Astrocyte (in vitro differentiated cells and primary cell): ENCODE measurements around the gene GCK. TPM values are rescaled to one million over a fixed set of nuclear protein-coding genes. Genes with fewer than 3 reads are reported as not detected.

Experiments
- DNase-seq: peaks from one replicate; pipeline ENCODE4 v3.0.0-alpha.2; 2010; ENCODE audit warnings: low read depth
- FAIRE-seq: peaks from 2 replicates; lab custom pipeline; 2011; peaks lifted over from hg19 to GRCh38; lab: Jason Lieb, UNC
- H2AFZ ChIP-seq: 2 replicates; pipeline ENCODE4 v1.6.0; 2012; ENCODE audit warnings: low read depth, low read length, inconsistent platforms
- H3K27ac ChIP-seq: 2 replicates; pipeline ENCODE4 v1.5.1; 2011; ENCODE audit warnings: low read depth, low read length, inconsistent platforms
- H3K27me3 ChIP-seq: 2 replicates; pipeline ENCODE4 v1.6.0; 2011; ENCODE audit warnings: low read length, inconsistent platforms; ENCODE audit not compliant: insufficient read depth
- H3K36me3 ChIP-seq: 2 replicates; pipeline ENCODE4 v1.5.1; 2011; ENCODE audit warnings: low read length, inconsistent platforms; ENCODE audit not compliant: insufficient read depth
- H3K4me1 ChIP-seq: 2 replicates; pipeline ENCODE4 v1.5.1; 2011; ENCODE audit warnings: low read length, inconsistent platforms; ENCODE audit not compliant: insufficient read depth
- H3K4me2 ChIP-seq: 2 replicates; pipeline ENCODE4 v1.6.0; 2012; ENCODE audit warnings: low read length, inconsistent platforms
- H3K4me3 ChIP-seq: 2 replicates; pipeline ENCODE4 v1.5.1; 2011; ENCODE audit warnings: low read depth, mild to moderate bottlenecking, low read length, inconsistent platforms; ENCODE audit not compliant: insufficient read depth
- H3K79me2 ChIP-seq: 2 replicates; pipeline ENCODE4 v1.6.0; 2012; ENCODE audit warnings: mild to moderate bottlenecking, low read length, inconsistent platforms; ENCODE audit not compliant: insufficient read depth
- H3K9ac ChIP-seq: 2 replicates; pipeline ENCODE4 v1.6.0; 2012; ENCODE audit warnings: mild to moderate bottlenecking, low read length, inconsistent platforms
- H3K9me3 ChIP-seq: 2 replicates; pipeline ENCODE4 v1.5.1; 2012; ENCODE audit warnings: low read depth, mild to moderate bottlenecking, low read length, inconsistent platforms; ENCODE audit not compliant: insufficient read depth
- H4K20me1 ChIP-seq: 2 replicates; pipeline ENCODE4 v1.6.0; 2012; ENCODE audit warnings: low read length, inconsistent platforms; ENCODE audit not compliant: insufficient read depth
- H3K27ac Mint-ChIP-seq: one replicate; pipeline ENCODE4 v1.8.0; 2021; ENCODE audit warnings: mild to moderate bottlenecking, mixed read lengths; ENCODE audit not compliant: unreplicated experiment
- H3K27me3 Mint-ChIP-seq: one replicate; pipeline ENCODE4 v1.8.0; 2021; ENCODE audit warnings: low read depth, mixed read lengths; ENCODE audit not compliant: unreplicated experiment
- H3K36me3 Mint-ChIP-seq: one replicate; pipeline ENCODE4 v1.8.0; 2021; ENCODE audit warnings: low read depth, mixed read lengths; ENCODE audit not compliant: unreplicated experiment
- H3K4me1 Mint-ChIP-seq: one replicate; pipeline ENCODE4 v1.8.0; 2021; ENCODE audit warnings: low read depth, mixed read lengths; ENCODE audit not compliant: unreplicated experiment
- H3K4me3 Mint-ChIP-seq: one replicate; pipeline ENCODE4 v1.8.0; 2021; ENCODE audit warnings: mild to moderate bottlenecking, moderate library complexity, mixed read lengths; ENCODE audit not compliant: unreplicated experiment
- H3K9me3 Mint-ChIP-seq: one replicate; pipeline ENCODE4 v1.8.0; 2021; ENCODE audit warnings: mild to moderate bottlenecking, mixed read lengths; ENCODE audit not compliant: unreplicated experiment
- EZH2 ChIP-seq: IDR thresholded peaks from 2 replicates; pipeline ENCODE4 v1.6.1; 2012; ENCODE audit warnings: mild to moderate bottlenecking, low read length, inconsistent platforms; ENCODE audit not compliant: insufficient read depth
- total RNA-seq: library from RNA; stranded (reverse); gene quantifications from 2 replicates; pipeline ENCODE4 v1.2.1, GENCODE V29; 2021
- TF ChIP-seq, protein P1 (sequence below): IDR thresholded peaks from 2 replicates; pipeline ENCODE4 v1.5.1; 2011; ENCODE audit warnings: low read depth, mild to moderate bottlenecking, inconsistent platforms, low read length, moderate library complexity; ENCODE audit not compliant: insufficient read depth

Gene GCK
- total RNA-seq, 1 donor from 2014 or later, result not detected

GRCh38 chr7:44236333-44236728, 47.1 kb upstream of the GCK start:
- H4K20me1 ChIP-seq, result no peaks in the 10 kb centered on the region
- no peak overlapping the region for H3K9ac ChIP-seq
- H3K9me3 Mint-ChIP-seq, result no peaks in the 10 kb centered on the region
- no peak overlapping the region for H3K27ac ChIP-seq
- H3K36me3 Mint-ChIP-seq, result no peaks in the 10 kb centered on the region
- no peaks in the 10 kb centered on the region for H3K4me1 Mint-ChIP-seq
- H3K9me3 ChIP-seq, result no peaks in the 10 kb centered on the region
- no peaks in the 10 kb centered on the region for H3K4me1 ChIP-seq
- DNase-seq (no peak), FAIRE-seq (no peak)
- no peak overlapping the region for H3K4me2 ChIP-seq
- H3K27me3 Mint-ChIP-seq, result peaks cover 28% of the 10 kb centered on the region
- H3K79me2 ChIP-seq, result no peaks in the 10 kb centered on the region
- no peak overlapping the region for H3K4me3 Mint-ChIP-seq
- H2AFZ ChIP-seq, result no peak overlapping the region
- TF ChIP-seq, protein P1, sequence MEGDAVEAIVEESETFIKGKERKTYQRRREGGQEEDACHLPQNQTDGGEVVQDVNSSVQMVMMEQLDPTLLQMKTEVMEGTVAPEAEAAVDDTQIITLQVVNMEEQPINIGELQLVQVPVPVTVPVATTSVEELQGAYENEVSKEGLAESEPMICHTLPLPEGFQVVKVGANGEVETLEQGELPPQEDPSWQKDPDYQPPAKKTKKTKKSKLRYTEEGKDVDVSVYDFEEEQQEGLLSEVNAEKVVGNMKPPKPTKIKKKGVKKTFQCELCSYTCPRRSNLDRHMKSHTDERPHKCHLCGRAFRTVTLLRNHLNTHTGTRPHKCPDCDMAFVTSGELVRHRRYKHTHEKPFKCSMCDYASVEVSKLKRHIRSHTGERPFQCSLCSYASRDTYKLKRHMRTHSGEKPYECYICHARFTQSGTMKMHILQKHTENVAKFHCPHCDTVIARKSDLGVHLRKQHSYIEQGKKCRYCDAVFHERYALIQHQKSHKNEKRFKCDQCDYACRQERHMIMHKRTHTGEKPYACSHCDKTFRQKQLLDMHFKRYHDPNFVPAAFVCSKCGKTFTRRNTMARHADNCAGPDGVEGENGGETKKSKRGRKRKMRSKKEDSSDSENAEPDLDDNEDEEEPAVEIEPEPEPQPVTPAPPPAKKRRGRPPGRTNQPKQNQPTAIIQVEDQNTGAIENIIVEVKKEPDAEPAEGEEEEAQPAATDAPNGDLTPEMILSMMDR, result no peak
- H3K4me3 ChIP-seq, result no peak overlapping the region
- H3K36me3 ChIP-seq, result no peaks in the 10 kb centered on the region
- H3K27me3 ChIP-seq, result no peaks in the 10 kb centered on the region
- no peak overlapping the region for H3K27ac Mint-ChIP-seq

- no peak overlapping the region for H3K4me3 Mint-ChIP-seq
- H4K20me1 ChIP-seq, result no peaks in the 10 kb centered on the region
- H3K27me3 Mint-ChIP-seq, result peaks cover 26% of the 10 kb centered on the region
- no peaks in the 10 kb centered on the region for H3K27me3 ChIP-seq
- TF ChIP-seq, protein P1, result no peak
- no peak for TF ChIP-seq EZH2
- H3K4me1 Mint-ChIP-seq, result no peaks in the 10 kb centered on the region
- FAIRE-seq (no peak), DNase-seq (no peak)
- H3K36me3 ChIP-seq, result no peaks in the 10 kb centered on the region
- H3K79me2 ChIP-seq, result no peaks in the 10 kb centered on the region
- no peaks in the 10 kb centered on the region for H3K9me3 Mint-ChIP-seq
- H3K4me2 ChIP-seq, result no peak overlapping the region
- H2AFZ ChIP-seq, result no peak overlapping the region
- H3K36me3 Mint-ChIP-seq, result no peaks in the 10 kb centered on the region
- H3K4me3 ChIP-seq, result no peak overlapping the region
- H3K27ac Mint-ChIP-seq, result no peak overlapping the region
- no peak overlapping the region for H3K27ac ChIP-seq
- H3K4me1 ChIP-seq, result no peaks in the 10 kb centered on the region
- H3K9me3 ChIP-seq, result no peaks in the 10 kb centered on the region
- H3K9ac ChIP-seq, result no peak overlapping the region
Observed at GRCh38 chr7:44235582-44236332, 46.5 kb upstream of the GCK start.

GRCh38 chr7:44235066-44235465, 45.8 kb upstream of the GCK start:
- Mint-ChIP-seq H3K27ac (no peak overlapping the region), H3K4me1 (no peaks in the 10 kb centered on the region)
- no peak for FAIRE-seq

More at GRCh38 chr7:44235066-44235465, 45.8 kb upstream of the GCK start:
- Histone ChIP-seq H2AFZ (no peak overlapping the region), H3K79me2 (no peaks in the 10 kb centered on the region), H3K27ac (no peak overlapping the region), H3K9me3 (no peaks in the 10 kb centered on the region), H3K4me3 (no peak overlapping the region), H4K20me1 (no peaks in the 10 kb centered on the region), H3K9ac (no peak overlapping the region), H3K4me1 (no peaks in the 10 kb centered on the region), H3K4me2 (no peak overlapping the region), H3K36me3 (no peaks in the 10 kb centered on the region), H3K27me3 (no peaks in the 10 kb centered on the region)
- Mint-ChIP-seq H3K27me3 (peaks cover 26% of the 10 kb centered on the region), H3K9me3 (no peaks in the 10 kb centered on the region), H3K36me3 (no peaks in the 10 kb centered on the region), H3K4me3 (no peak overlapping the region)
- TF ChIP-seq, protein P1, result no peak
- TF ChIP-seq EZH2, result no peak
- no peak for DNase-seq
